Activated CD8-positive, alpha-beta memory T cell treated with anti-CD3 and anti-CD28 coated beads, Interleukin-2, amount 10 ng/mL, durations not matched to agents 7 days and 5 days (primary cell): ENCODE results near the gene DOK1. TPM values are rescaled to one million over a fixed set of nuclear protein-coding genes. Genes with fewer than 3 reads are reported as not detected.
A peak's percentile ranks its signal among the peaks of the same experiment; 100 is the strongest.

Source experiments
- ATAC-seq: fragments of 150-1000 bp; cut with Tn5 transposase; one replicate; pipeline ENCODE4 v1.10.0; 2021; ENCODE audit warnings: moderate library complexity
- CTCF ChIA-PET: fragments of 350-600 bp; sonication (Branson Sonifier 250); formaldehyde crosslinking; loops from one replicate; lab custom pipeline; 2021; ENCODE audit warnings: antibody characterized with exemption; lab: Charles Lee
- DNase-seq: peaks from one replicate; pipeline ENCODE4 v3.0.0-alpha.2; 2020
- H3K27ac Mint-ChIP-seq: one replicate; pipeline ENCODE4 v1.8.0; 2021; ENCODE audit warnings: mild to moderate bottlenecking, mixed read lengths
- H3K27me3 Mint-ChIP-seq: one replicate; pipeline ENCODE4 v1.8.0; 2021; ENCODE audit warnings: mixed read lengths
- H3K36me3 Mint-ChIP-seq: one replicate; pipeline ENCODE4 v1.8.0; 2021; ENCODE audit warnings: mild to moderate bottlenecking, mixed read lengths
- H3K4me1 Mint-ChIP-seq: one replicate; pipeline ENCODE4 v1.8.0; 2021; ENCODE audit warnings: mixed read lengths
- H3K4me3 Mint-ChIP-seq: one replicate; pipeline ENCODE4 v1.8.0; 2021; ENCODE audit warnings: mild to moderate bottlenecking, moderate library complexity, mixed read lengths
- H3K9me3 Mint-ChIP-seq: one replicate; pipeline ENCODE4 v1.8.0; 2022; ENCODE audit warnings: low read depth, mixed read lengths
- total RNA-seq, 2 experiments: library from RNA; stranded (reverse); gene quantifications; one replicate each; pipeline ENCODE4 v1.2.3, GENCODE V29; 2021

The DOK1 gene
- total RNA-seq, 2 experiments from 2014 or later: 47.1 to 52.1 TPM

DNA sequence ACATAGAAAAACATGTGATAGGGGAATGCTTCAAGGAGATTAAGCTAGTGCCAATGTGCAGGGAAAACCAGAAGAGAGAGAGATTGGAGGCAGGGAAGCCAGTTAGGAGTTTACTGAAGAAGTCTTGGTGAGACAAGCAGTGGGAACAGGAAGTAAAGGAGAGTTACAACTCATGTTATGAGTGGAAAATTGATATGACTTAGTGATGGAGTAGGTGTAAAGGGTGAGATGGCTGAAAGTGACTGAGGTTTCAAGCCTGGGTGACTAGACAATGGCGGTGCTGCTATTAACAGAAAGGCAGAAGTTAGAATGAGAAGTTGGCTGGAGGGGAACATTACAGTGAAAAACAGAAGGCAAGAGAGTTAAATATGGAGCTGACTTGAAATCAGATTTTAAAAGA, 16.5 kb downstream of the DOK1 start:
- ATAC-seq: peak; percentile 58
- Mint-ChIP-seq H3K36me3 (peaks cover 5% of the 10 kb centered on the region), H3K27ac (no peak overlapping the region), H3K4me3 (no peak overlapping the region), H3K27me3 (no peaks in the 10 kb centered on the region), H3K4me1 (peaks cover 43% of the 10 kb centered on the region), H3K9me3 (no peaks in the 10 kb centered on the region)
- CTCF ChIA-PET: interaction anchor here (0.8 to 2.1 kb wide), 3 partner anchors 15 to 89 kb away, joined by 3 to 6 read pairs (median 4); partner anchors contain the start of gene CCDC142
- no peak for DNase-seq

- Mint-ChIP-seq H3K27me3 (no peaks in the 10 kb centered on the region), H3K4me1 (peaks cover 45% of the 10 kb centered on the region), H3K36me3 (peaks cover 5% of the 10 kb centered on the region), H3K27ac (no peak overlapping the region), H3K9me3 (no peaks in the 10 kb centered on the region), H3K4me3 (no peak overlapping the region)
- CTCF ChIA-PET: interaction anchor here (0.8 to 4.3 kb wide), 3 partner anchors 12 to 90 kb away, joined by 3 to 22 read pairs (median 6); partner anchors contain the start of gene CCDC142
- DNase-seq (no peak), ATAC-seq (no peak)
Measured at GRCh38 chr2:74572178-74572925, 17.8 kb downstream of the DOK1 start.

DNA sequence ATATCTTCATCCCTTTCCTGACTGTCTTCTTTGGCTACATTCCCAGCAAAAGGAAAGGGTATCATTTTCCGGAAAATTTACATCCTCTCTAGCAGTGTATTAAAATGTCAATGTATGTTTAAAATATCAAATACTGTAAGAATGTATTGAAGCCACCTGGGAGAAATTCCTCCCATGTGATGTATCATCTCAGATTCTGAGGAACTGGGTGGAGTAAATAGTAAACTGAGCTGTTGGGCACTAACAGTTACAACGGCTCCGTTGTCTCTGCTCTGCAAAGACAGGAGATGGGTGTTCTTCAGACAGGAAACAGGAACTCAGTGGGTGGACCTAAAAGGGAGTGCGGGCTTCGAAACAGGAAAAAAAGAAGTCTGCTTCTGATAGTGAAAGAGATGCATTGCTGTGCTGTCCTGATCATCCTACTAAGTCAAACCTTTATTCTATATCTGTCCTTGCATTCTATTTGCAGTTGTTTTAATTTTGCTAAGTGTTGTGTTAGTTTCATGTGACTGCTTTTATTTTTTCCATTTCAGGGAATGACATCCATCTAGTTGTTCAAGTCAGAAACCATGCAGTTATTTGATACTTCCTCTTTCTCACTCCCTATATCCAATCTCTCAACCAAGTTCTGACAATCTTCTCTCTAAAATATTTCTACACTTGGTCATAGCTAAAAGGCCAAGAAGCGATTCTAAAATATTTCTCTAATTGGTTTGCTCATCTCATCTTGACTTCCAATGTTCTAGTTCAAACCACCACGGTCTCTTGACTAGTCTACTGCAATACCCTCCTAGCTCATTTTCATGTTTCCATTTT, 19.4 kb downstream of the DOK1 start:
- peaks cover 42% of the 10 kb centered on the region for H3K4me1 Mint-ChIP-seq
- H3K9me3 Mint-ChIP-seq: no peaks in the 10 kb centered on the region
- ATAC-seq (peak; percentile 78), DNase-seq (peak; percentile 61)
- CTCF ChIA-PET: interaction anchor here (1.0 to 5.1 kb wide), 8 partner anchors 10 to 396 kb away, joined by 3 to 39 read pairs (median 4); partner anchors contain the start of gene MOB1A
- peak overlapping the region; percentile 52 for H3K4me3 Mint-ChIP-seq
- no peaks in the 10 kb centered on the region for H3K27me3 Mint-ChIP-seq
- peaks cover 5% of the 10 kb centered on the region for H3K36me3 Mint-ChIP-seq
- peak overlapping the region; percentile 70 for H3K27ac Mint-ChIP-seq

DNA sequence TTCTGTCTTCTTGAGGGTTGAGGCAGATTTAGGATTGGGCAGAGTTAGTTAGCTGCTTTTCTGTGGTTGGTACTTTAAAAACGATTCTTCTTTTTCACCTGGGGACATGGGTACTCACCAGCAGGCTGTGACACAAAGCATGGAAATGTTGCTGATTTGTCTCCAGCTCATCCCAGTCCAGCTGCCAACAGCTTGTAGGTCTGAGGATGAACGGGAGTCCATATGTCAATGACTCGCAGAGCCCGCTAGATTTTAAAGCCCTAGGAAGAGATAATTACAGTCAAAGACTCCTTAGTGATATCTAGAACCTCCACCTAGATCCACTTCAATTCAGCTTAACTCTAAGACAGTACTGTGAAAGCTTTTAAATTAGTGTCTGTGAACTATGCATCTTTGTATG, 20.8 kb downstream of the DOK1 start:
- CTCF ChIA-PET: interaction anchor here (0.9 to 5.1 kb wide), 6 partner anchors 9 to 92 kb away, joined by 3 to 39 read pairs (median 4); partner anchors contain the start of genes CCDC142 and TTC31
- Mint-ChIP-seq H3K36me3 (peaks cover 5% of the 10 kb centered on the region), H3K4me1 (peaks cover 44% of the 10 kb centered on the region), H3K9me3 (no peaks in the 10 kb centered on the region), H3K27ac (no peak overlapping the region), H3K27me3 (no peaks in the 10 kb centered on the region), H3K4me3 (no peak overlapping the region)
- DNase-seq: no peak
- ATAC-seq: no peak

DNA sequence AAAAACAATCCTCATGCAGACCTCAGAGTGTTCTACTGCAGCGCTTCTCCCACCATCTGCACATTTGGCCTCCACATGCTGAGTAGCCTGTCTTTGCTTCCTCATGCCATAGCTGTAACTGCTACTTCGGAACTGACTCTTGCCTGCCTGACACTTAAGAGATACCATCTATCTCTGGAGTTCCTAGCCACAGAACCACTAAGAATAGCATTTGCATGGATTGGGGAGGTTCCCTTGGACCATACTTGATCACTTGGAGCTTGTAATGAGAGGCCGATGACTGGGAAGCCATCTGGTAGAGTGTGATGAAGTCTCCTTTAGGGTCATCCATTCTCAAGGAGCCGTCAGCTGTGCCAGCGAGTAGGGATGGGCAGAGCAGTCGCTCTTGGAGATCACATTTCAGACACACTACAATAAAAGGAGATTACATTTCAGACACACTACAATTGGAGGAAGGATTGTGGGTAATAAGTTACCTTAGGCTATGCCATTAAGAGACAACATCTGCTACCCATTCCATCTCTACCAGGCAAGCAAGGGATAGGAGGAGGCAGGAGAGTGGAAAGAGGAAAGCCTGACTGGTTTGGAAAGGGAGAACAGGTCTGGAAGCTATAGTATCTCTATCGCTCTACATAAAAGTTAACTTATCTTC, 21.8 kb downstream of the DOK1 start:
- Mint-ChIP-seq H3K27me3 (no peaks in the 10 kb centered on the region), H3K27ac (no peak overlapping the region), H3K9me3 (no peaks in the 10 kb centered on the region), H3K4me3 (no peak overlapping the region), H3K36me3 (peaks cover 5% of the 10 kb centered on the region), H3K4me1 (peaks cover 44% of the 10 kb centered on the region)
- CTCF ChIA-PET: interaction anchor here (0.8 to 5.1 kb wide), 6 partner anchors 8 to 26 kb away, joined by 3 to 39 read pairs (median 4); no protein-coding TSS in a partner anchor
- DNase-seq (no peak), ATAC-seq (no peak)

DNA sequence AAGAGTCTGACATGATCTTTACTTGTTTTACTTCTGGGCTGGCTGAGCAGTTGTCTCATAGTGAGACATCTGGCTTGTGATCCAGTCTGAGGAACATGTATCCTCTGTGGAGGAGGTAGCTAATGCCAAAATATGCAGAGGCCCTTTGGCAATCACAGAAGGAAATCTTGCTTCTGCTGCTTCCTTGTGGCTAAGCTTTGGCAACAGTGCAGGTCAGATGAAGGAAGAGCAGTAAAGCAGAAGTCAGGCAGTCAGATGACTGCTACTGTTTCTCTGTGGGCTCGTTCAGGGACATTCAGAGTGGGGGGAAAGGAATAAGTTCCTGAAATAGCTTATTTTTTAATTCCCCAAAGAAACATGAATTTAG, 22.3 kb downstream of the DOK1 start:
- CTCF ChIA-PET: interaction anchor here (0.8 to 5.1 kb wide), 3 partner anchors 8 to 11 kb away, joined by 4 to 39 read pairs (median 5); no protein-coding TSS in a partner anchor
- H3K4me3 Mint-ChIP-seq: no peak overlapping the region
- H3K9me3 Mint-ChIP-seq: no peaks in the 10 kb centered on the region
- no peak for DNase-seq
- ATAC-seq: no peak
- no peaks in the 10 kb centered on the region for H3K27me3 Mint-ChIP-seq
- H3K27ac Mint-ChIP-seq: peak overlapping the region; percentile 48
- H3K4me1 Mint-ChIP-seq: peaks cover 44% of the 10 kb centered on the region
- peaks cover 5% of the 10 kb centered on the region for H3K36me3 Mint-ChIP-seq

DNA sequence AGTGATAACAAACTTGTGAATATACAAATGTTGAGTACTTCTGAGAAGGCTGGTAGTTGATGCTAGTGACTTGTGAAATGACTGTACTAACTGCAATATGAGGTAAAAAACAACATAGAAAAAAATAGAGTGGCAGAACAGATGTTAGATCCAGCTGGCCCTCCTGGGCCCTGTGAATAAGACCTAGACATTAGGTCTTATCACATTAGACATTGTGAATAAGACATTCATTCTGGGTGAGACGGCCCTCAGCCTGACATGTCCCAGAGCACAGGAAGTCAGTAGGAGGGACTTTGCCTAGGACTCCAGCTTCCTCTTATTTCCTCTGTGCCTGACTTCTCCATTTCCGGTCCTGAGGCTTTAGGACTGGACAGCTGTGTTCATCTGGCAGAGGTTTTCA, 22.9 kb downstream of the DOK1 start:
- peaks cover 5% of the 10 kb centered on the region for H3K36me3 Mint-ChIP-seq
- CTCF ChIA-PET: interaction anchor here (1.1 to 5.1 kb wide), 3 partner anchors 8 to 31 kb away, joined by 3 to 39 read pairs (median 4); no protein-coding TSS in a partner anchor
- H3K4me1 Mint-ChIP-seq: peaks cover 42% of the 10 kb centered on the region
- no peaks in the 10 kb centered on the region for H3K9me3 Mint-ChIP-seq
- H3K27ac Mint-ChIP-seq: peak overlapping the region; percentile 51
- peak; percentile 69 for ATAC-seq
- no peaks in the 10 kb centered on the region for H3K27me3 Mint-ChIP-seq
- H3K4me3 Mint-ChIP-seq: no peak overlapping the region
- no peak for DNase-seq

GRCh38 chr2:74578408-74578807, 23.9 kb downstream of the DOK1 start:
- ATAC-seq (no peak), DNase-seq (no peak)
- peak overlapping the region; percentile 42 for H3K27ac Mint-ChIP-seq
- no peaks in the 10 kb centered on the region for H3K9me3 Mint-ChIP-seq
- peaks cover 44% of the 10 kb centered on the region for H3K4me1 Mint-ChIP-seq
- H3K27me3 Mint-ChIP-seq: no peaks in the 10 kb centered on the region
- CTCF ChIA-PET: interaction anchor here (1.1 to 5.1 kb wide), 2 partner anchors 10 to 32 kb away, joined by 3 to 39 read pairs; no protein-coding TSS in a partner anchor
- H3K36me3 Mint-ChIP-seq: peaks cover 5% of the 10 kb centered on the region
- no peak overlapping the region for H3K4me3 Mint-ChIP-seq

DNA sequence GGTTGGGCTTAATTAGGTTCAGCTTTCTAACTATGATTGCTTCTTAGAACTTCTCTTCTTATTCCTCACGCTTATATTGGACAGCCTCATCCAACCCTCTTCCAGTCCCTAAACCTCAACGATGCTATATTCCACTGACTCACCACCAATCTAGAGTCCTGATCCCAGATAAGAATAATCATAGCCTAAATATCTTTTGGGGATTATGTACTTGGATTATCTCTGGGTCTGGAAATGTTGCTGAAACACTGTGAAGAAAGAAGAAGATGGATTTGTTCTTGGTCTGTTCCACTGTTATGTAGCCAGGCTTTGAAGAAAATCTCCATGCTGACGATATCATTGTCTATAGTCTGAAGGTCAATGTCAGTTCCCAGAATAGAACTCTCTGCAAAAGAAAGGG, 26.9 kb downstream of the DOK1 start:
- H3K9me3 Mint-ChIP-seq: no peaks in the 10 kb centered on the region
- H3K36me3 Mint-ChIP-seq: no peaks in the 10 kb centered on the region
- H3K27ac Mint-ChIP-seq: no peak overlapping the region
- no peak overlapping the region for H3K4me3 Mint-ChIP-seq
- DNase-seq (no peak), ATAC-seq (no peak)
- H3K4me1 Mint-ChIP-seq: peaks cover 54% of the 10 kb centered on the region
- no peaks in the 10 kb centered on the region for H3K27me3 Mint-ChIP-seq
- CTCF ChIA-PET: interaction anchor here (10.2 to 10.6 kb wide), 2 partner anchors 32 to 50 kb away, joined by 98 to 124 read pairs; partner anchors contain the start of genes AUP1, DOK1, HTRA2 and LOXL3

- H3K4me1 Mint-ChIP-seq: peaks cover 47% of the 10 kb centered on the region
- no peaks in the 10 kb centered on the region for H3K9me3 Mint-ChIP-seq
- no peak for DNase-seq
- H3K27me3 Mint-ChIP-seq: no peaks in the 10 kb centered on the region
- CTCF ChIA-PET: interaction anchor here (1.5 to 10.6 kb wide), 5 partner anchors 16 to 99 kb away, joined by 5 to 124 read pairs (median 79); partner anchors contain the start of genes AUP1, CCDC142, DOK1 and HTRA2
- ATAC-seq: no peak
- no peaks in the 10 kb centered on the region for H3K36me3 Mint-ChIP-seq
- H3K27ac Mint-ChIP-seq: no peak overlapping the region
- no peak overlapping the region for H3K4me3 Mint-ChIP-seq
Measured at GRCh38 chr2:74582184-74582583, 27.7 kb downstream of the DOK1 start.

DNA sequence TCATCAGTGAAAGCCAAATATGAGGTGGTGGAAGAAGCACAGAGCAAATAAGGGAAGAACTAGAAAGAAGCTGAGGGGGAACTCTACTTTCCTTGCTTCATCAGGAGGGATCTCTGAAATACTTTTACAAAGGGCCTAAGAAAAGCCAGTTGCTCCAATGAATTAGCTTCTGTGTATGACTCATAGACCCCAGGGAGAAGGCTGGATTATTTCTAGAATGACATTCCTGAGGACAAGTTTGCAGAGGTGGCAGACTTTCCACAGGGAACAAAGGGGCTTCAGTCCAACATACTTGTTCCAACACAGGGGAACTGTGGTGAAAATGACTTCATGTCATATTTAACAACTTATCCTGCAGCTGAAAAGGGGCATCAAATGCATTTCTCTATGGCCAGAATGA, 29.0 kb downstream of the DOK1 start:
- no peaks in the 10 kb centered on the region for H3K36me3 Mint-ChIP-seq
- peaks cover 41% of the 10 kb centered on the region for H3K4me1 Mint-ChIP-seq
- CTCF ChIA-PET: interaction anchor here (0.8 to 10.6 kb wide), 9 partner anchors 10 to 192 kb away, joined by 3 to 124 read pairs (median 5); partner anchors contain the start of genes AUP1, CCDC142, DOK1 and HTRA2
- ATAC-seq: no peak
- no peak overlapping the region for H3K4me3 Mint-ChIP-seq
- peak overlapping the region; percentile 14 for H3K27ac Mint-ChIP-seq
- H3K27me3 Mint-ChIP-seq: no peaks in the 10 kb centered on the region
- no peak for DNase-seq
- H3K9me3 Mint-ChIP-seq: no peaks in the 10 kb centered on the region

DNA sequence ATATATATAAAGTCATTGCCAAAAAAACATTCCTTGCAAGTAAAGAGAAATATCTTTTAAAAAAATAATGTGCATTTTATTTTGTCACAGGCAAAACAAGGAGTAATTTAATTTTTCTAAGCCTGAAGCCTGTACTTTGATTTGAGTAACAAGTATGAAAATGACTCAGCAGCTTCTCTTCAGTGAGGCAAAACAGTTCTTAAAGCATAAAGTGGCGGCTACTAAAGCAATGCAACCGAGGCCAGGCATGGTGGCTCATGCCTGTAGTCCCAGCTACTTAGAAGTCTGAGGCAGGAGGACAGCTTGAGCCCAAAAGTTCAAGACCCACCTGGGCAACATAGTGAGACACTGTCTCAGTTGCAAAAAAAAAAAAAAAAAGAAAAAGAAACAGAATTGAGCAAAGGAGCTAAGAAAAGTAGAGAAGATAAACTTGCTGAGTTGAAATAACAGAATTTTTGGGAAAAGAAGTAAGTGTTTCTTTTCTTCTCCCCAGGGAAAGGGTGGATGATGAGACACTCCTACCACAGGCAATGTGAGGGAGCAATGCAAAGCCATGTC, 29.6 kb downstream of the DOK1 start:
- Mint-ChIP-seq H3K27ac (peak overlapping the region; percentile 75), H3K36me3 (no peaks in the 10 kb centered on the region), H3K27me3 (peaks cover 4% of the 10 kb centered on the region), H3K9me3 (no peaks in the 10 kb centered on the region), H3K4me3 (peak overlapping the region; percentile 5), H3K4me1 (peaks cover 37% of the 10 kb centered on the region)
- CTCF ChIA-PET: interaction anchor here (0.6 to 10.6 kb wide), 14 partner anchors 10 to 1484 kb away, joined by 3 to 124 read pairs (median 5); partner anchors contain the start of genes AUP1, CCDC142, DOK1 and HTRA2
- ATAC-seq (peak; percentile 72), DNase-seq (peak; percentile 66)
